GM19193 (cell line): ENCODE measurements around the gene CCT8.

ENCODE experiments used
- POLR2A ChIP-seq: IDR thresholded peaks from 4 replicates; pipeline ENCODE4 v1.6.1; 2011; ENCODE audit not compliant: insufficient read depth, insufficient read length; ENCODE audit errors: extremely low read depth

The CCT8 gene, protein sequence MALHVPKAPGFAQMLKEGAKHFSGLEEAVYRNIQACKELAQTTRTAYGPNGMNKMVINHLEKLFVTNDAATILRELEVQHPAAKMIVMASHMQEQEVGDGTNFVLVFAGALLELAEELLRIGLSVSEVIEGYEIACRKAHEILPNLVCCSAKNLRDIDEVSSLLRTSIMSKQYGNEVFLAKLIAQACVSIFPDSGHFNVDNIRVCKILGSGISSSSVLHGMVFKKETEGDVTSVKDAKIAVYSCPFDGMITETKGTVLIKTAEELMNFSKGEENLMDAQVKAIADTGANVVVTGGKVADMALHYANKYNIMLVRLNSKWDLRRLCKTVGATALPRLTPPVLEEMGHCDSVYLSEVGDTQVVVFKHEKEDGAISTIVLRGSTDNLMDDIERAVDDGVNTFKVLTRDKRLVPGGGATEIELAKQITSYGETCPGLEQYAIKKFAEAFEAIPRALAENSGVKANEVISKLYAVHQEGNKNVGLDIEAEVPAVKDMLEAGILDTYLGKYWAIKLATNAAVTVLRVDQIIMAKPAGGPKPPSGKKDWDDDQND

DNA sequence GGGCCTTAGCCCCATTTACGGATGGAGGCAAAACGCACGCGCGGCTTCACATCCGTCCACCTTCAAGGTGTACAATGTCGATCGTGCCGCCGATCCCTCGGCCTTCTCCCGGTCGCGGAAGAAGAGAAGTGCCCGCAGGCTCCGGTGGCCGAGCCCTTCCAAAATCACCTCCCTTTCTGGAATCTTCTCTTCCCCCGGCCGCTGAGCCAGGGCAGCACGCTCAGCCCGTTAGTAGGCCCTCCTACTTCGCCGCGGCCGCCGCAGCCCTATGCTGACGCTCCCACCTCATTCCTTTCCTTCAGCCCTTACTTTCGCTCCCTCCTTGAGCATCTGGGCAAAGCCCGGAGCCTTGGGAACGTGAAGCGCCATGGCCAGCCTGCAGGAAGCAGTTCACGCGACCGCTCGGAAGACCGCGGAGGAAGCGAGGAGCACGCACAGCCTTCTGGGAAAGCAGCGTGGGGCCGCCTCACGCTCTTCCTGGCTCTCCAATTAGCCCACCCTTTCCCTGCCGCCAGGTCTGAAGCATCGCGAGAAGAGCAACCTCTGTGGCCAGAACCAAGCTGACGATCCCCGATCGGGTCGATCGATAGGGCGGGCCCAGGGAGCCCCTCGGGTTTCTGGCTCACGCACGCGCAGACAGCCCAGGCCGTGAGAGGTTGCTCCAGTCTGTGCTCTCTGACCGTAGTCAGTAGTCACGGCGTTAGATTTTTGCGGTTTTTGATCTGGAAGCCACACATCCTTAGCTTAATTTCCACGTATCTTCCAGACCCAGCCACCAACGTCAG, at the start of gene CCT8:
Gene CCT8, minus strand, starts transcription at position 427 of the 785 bp plus-strand sequence. Its CDS starts 58 bp downstream, at position 369.
- peak; percentile 97 for TF ChIP-seq POLR2A

DNA sequence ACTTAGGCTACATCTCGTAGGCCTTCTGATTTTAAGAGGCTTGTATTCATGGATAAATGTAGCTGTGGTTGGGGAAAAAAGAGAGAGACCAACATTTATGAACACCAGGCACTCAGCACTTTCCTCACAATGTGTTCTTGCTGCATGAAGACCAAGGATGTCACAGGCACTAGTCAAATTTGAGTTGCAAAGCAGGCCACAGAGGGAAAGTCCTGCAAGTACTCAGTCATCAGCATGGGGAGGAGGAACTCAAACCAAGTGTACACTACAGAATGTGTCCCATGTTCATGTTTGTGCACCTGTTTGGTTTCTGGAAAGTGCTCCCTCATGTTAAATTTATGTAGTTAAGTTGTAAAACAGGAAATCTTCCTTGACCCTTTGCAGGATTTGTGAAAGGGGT, 48.3 kb upstream of the CCT8 start:
- peak; percentile 67 for TF ChIP-seq POLR2A

DNA sequence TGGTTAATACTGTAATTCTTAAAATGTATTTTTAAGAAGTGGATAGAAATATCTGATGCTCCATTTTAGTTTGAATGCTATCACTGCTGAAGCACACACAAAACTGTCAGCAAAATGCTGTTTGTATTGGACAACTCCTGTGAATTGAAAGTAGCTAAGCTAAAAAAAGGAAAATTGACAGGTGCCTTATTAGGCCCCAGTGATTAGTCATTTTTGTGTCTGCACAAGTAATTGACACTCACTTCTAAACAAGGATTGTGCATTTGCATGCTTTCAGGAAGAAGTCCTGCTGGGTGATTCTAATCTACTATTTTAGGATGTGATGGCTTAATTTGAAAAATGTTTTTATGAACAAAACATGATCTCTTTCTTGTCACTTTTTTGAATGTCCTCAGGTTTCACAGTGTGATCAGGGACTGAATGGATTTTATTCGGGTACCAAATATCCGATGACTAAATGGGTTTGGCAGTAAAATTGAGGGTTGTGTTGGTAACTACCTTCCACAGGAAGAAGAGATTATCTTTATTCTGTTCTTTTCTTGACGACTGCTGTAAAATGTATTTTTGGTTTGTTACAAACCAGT, 44.0 kb upstream of the CCT8 start:
- TF ChIP-seq POLR2A, result no peak

DNA sequence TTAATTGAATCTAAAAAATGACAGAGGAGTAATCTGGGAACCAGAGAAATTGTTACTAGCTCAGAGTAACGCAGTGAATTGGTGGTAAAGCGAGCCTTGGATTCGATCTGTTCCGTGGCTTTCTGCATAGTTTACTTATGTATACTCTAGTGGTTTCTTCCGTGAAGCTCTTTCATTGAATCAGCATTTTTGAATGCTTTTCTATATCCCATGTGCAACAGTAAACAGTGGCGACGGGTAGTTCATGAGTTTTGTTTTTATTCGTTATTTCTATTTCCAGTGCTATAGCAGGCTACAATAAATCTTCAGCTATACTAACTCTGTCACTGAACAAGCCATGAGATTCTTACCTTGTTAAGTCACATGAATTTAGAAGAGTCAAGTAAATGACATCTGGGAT, 42.5 kb upstream of the CCT8 start:
- TF ChIP-seq POLR2A, result no peak

DNA sequence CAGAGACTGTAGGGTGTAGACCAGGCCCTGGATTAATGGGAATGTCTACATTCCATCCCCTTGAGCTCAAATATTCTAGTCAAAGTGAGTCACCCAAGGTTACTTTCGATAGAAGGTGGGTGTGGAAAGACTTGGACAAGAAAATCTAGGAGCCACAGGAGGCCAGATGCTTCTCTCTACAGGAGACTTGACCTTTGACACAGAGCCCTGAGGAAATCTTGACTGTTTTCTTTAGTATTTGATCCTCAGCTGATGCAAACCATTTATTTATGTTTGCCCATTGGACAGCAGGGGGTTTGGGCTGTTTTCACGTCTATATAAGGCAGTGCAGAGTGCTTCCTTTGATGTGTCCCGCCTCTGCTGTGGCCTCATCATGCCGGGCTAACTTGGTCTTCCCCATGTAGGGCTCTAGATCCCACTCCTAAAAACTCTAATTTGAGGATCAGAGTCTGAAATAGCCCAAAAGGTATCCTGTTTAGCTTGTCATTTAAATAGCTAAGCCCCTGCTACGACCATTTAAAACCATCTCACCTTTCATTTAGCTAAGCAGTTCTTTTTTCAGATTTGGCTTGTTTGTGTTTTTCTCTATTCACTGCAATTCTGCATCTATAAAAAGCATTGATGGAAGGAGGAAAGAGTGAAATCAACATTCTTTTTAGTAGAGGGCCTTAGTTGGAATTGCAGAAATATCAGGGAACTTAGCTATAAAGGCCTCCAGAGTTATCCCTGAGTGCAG, 41.5 kb upstream of the CCT8 start:
- no peak for TF ChIP-seq POLR2A

DNA sequence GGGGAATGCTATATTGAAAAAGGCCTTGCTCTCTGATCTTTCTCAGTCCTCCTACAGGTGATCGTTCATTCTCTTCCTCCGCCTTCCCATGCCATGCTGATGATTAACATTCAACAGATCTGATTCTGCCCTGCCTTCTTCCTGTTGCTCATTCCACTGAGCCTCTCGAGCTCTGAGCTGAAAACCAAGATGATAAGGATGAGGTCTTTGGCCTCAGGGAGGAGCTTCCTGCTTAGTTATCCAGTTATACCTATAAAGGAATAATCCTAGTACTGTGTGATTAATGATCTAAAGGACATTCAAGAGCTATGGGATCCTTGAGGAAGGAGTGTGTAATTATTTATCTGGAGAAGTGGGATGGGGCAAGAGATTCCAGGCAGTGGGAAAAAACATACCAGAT, 31.8 kb upstream of the CCT8 start:
- TF ChIP-seq POLR2A, result no peak

DNA sequence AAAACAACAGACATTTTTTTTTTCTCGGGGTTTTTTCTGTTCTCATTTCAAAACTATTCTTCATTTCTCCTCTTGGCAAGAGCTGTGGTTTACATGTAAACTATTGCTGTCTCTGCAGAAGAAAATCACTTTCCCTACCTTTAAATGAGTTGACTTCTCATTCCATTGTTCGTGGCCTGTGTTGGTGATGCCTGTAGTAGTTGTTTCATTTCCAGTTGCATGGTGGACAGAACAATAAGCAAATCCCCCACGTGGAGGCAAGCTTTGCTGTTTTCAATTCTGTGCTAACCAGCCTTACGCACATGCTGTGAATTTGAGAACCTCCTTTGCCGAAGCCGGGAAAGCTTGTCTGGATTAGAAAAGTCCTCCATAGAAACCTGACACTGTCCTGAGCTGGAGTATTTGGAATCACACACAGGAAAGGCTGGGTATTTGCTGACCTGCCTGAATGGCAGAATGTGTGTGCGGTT, 30.8 kb upstream of the CCT8 start:
- TF ChIP-seq POLR2A, result no peak

DNA sequence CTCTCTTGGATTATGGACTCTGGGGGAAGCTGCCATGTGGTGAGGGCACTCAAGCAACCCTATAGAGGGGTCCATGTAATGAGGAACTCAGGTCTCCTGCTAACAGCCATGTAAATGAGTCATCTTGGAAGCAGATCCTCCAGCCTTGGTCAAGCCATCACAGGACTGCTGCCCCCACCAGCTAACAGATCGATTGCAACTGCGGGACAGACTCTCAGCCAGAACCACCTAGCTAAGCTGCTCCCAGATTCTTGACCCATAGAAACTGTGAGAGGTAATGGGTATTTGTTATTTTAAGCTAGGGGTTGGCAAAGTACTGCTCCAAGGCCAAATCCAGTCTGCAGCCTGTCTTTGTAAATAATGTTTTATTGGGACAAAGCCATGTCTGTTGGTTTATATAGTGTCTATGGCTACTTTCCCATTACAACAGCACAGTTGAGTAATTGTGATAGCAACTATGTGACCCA, 29.4 kb upstream of the CCT8 start:
- no peak for TF ChIP-seq POLR2A

DNA sequence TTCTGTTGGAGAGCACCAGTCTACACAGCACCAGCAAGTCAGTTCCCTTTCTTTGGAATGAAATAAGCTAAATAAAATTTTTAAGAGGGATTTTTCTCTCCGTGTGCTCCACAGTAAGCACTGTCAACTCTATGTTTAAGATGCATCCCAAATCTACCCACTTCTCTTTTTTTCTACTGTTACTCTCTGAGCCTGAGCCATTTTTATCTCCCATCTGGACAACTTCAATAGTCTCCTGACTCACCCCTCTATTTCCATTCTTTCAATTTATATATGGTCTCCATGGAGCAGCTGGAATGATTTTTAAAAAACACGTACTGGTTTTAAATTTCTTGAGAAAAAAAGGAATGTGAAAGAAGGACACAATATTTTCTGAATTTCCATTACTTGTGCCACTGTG, 24.7 kb upstream of the CCT8 start:
- no peak for TF ChIP-seq POLR2A

DNA sequence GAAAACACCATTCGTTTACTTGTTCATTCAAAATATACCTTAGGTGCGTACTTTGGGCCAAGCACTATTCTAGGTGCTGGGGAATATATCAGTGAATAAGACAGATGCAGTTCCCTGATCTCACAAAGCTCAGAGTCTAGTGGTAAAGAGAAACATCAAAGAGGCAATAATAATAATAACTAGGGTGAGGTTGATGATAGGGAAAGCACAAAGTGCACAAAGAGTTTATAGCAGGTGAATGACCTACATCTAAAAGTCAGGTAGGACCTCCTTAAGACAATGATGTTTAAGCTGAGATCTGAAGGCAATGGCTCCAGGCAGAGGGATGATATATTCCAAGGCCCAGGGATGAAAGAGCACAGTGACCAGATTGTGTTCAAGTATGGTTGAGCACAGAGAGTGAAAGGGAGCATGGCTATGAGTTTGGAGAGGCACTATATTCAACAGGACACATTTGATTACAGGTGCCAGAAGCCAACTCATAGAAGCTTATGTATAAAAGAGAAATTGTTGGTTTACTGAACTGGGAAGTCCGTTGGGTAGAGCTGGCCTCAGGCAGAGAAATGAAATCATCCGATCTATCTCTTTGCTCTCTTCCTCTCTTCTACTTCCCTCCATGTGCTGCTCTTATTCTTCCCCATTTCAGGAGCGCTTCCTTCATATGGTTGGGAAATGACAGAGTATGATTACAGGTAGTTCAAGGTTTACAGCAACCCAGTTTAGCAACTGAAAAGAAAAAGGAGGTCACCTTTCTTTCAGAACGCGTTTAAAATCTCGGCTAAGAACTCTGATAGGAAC, 23.0 kb upstream of the CCT8 start:
- TF ChIP-seq POLR2A, result no peak

DNA sequence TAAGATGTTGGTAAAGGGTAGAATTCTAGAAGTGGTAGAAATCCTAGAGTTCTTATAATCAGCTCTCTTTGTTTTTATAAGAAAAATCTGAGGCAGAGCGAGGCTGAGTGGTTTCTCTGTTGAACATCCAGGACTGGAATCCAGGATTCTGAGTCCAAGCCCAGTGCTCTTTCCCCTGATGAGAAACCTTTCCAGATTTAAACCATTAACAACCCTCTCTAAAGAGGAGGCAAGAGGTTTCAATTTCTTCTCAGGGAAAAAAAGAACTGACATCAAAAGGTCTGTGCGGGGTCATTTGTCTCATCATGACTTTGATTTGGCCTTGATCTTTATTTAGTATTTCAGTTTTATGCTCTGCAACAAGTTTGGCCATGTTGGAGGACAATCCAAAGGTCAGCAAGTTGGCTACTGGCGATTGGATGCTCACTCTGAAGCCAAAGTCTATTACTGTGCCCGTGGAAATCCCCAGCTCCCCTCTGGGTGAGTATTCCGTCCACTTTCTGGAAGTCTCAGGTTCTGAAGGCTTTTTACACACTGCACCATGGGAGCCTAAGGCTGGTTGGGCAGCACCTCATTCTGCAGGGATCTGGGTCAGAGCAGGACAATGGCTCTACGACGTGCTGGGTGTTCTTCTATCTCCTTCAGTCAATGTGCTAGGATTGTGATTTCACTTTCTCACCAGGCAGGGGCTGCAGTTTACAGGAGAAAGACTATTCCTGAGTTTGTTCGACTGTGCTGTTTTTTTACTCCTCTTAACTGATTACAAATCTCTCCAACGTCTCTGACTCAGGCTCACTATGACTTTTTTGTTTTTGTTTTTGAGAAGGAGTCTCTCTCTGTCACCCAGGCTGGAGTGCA, 18.9 kb upstream of the CCT8 start:
- TF ChIP-seq POLR2A, result no peak

DNA sequence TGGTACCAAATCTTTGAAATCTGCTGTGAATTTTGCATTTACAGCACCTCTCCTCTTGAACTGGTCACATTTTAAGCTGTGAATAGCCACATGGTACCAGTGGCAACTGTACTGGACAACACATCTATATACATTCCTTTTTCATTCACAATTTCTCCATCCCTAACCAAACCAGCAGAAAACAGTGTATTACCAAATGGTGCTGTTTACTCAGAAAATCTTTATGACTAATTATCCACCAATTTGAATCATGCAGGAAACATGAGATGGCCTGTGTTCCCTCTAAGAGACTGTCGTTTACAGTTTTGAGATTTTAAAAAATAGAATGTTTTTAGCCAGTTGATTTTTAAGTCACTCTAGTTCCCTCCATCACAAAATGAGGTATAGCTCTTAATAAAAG, 17.6 kb upstream of the CCT8 start:
- no peak for TF ChIP-seq POLR2A

DNA sequence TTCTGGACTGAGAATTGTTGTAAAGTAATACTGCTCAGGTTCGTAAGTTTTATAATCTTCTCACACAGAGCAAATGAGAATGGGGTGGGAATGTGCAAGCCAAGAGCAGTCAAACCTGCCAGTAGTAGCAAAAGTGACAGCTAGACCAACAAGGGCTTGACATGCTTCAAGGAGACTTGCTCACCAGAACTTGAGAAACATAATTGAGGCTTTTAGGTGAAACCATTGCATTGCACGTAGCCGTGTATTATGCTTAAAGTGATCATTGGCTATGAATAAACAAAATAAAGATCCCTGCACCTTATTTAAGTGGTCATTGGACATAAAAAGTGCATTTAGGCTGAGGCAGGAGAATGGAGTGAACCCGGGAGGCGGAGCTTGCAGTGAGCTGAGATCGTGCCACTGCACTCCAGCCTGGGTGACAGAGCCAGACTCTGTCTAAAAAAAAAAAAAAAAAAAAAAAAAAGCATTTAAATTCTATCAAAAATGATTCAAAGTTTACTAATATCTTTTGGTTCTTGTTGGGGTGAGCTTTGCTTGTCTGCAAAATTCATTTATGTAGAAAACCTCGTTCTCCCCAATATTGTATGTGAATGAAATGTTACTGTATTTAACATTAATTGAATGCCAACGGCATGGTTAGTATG, 11.8 kb upstream of the CCT8 start:
- TF ChIP-seq POLR2A, result no peak

DNA sequence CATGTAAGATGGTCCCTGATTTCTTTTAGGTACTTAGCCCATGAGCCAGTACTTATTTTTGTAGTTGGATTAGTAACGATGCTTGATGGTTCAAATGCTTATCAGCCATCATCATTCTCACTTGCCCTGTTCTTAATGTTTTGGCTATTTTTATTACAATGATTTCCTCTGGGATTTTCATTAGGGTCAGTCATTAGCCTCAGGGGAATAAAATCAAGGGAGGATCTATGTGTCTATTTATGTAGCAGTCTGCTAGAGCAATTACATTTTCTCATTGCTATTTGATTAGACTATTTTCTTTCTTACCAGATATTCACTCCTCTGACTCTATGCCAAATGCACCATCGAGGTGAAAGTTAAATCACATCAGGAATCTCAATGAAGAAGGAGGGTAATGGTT, 10.9 kb upstream of the CCT8 start:
- TF ChIP-seq POLR2A, result no peak
